ENCODE results near the gene MIGA2. TPM values are rescaled to one million over a fixed set of nuclear protein-coding genes. Genes with fewer than 3 reads are reported as not detected.

The MIGA2 gene
- total RNA-seq, 1 experiment from 2014 or later, result 23.7 TPM

DNA sequence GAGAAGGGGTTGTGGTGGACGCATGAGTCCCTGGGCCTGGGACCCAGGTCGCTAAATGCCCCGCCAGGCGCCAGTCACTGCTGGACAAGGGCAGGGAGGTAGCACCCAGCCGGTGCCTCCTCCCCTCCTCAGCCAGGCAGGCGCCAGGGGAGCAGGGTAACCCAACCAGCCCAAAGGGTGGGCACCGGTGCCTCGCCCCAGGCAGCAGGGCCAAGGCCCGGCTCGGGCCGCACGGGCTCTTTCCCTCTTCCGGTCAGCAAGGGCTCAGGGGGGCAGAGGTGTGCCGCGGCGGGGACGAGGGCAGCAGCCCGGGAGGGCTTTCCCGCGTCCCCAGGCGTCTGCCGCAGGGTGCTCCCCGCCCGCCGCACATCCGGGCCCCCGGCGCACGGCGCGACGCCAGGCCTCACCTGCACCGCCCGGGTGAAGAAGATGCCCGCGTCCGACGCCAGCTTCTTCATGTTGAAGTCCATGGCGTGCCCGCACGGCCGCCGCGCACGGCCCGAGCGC, 8.7 kb upstream of the MIGA2 start:
- BruUV-seq (replicated peaks), result no TSS peak
- no peaks in the 10 kb centered on the region; the same call in 1 of the 2 replicates for H4K20me1 ChIP-seq (ENCODE audit: insufficient read depth)
- H2AFZ ChIP-seq (ENCODE audit: low read depth, low read length, poor library complexity, severe bottlenecking), result no peak overlapping the region
- no peaks in the 10 kb centered on the region for H3K9me3 ChIP-seq (ENCODE audit: control insufficient read depth in 1 of 2, insufficient read depth in 1 of 2, low read depth in 1 of 2, low read length in 2 of 2)
- peaks cover 34% of the 10 kb centered on the region for H3K79me2 ChIP-seq (ENCODE audit: insufficient read depth, low read length)
- ChIA-PET CTCF (interaction anchor here (0.6 to 0.9 kb wide), 8 partner anchors 8 to 997 kb away, joined by 3 to 11 read pairs (median 4); partner anchors contain the start of gene DOLPP1), POLR2A (interaction anchor here (0.5 to 1.0 kb wide), 4 partner anchors 9 to 507 kb away, joined by 3 to 4 read pairs (median 3); partner anchors contain the start of genes DOLPP1 and MIGA2), RAD21 (ENCODE audit: low non-redundant PET in 1 of 2, low total read pairs in 2 of 2, uncharacterized antibody in 2 of 2, unreplicated experiment in 2 of 2) (interaction anchor here in 1 of 2 experiments (1.1 kb wide), 1 partner anchor 35 kb away, joined by 3 read pairs; no protein-coding TSS in a partner anchor)
- H3K27me3 ChIP-seq (ENCODE audit: insufficient read depth, low read length), result no peaks in the 10 kb centered on the region
- no peaks in the 10 kb centered on the region for H3K36me3 ChIP-seq (ENCODE audit: control insufficient read depth in 1 of 2, insufficient read depth in 2 of 2, low read length in 2 of 2)
- DNase-seq (ENCODE audit: low read depth, low spot score) (no peak), ATAC-seq (peak; percentile 69)
- intact Hi-C loops (cut with micrococcal nuclease), result loop anchor here (2.0 kb wide), 1 partner anchor 53 kb away; the partner anchor contains the start of gene DOLPP1
- peaks cover 28 to 48% of the 10 kb centered on the region in 2 experiments; a peak in 3 of 4 replicates for H3K4me1 ChIP-seq (ENCODE audit: control insufficient read depth in 1 of 2, insufficient read depth in 2 of 2, low read length in 2 of 2)
- no peaks in the 10 kb centered on the region for H3K9me2 ChIP-seq (ENCODE audit: insufficient read depth)
- H3K4me3 ChIP-seq (replicated peaks in 1 of 2; ENCODE audit: low read depth in 1 of 2, low read length in 2 of 2), result peak overlapping the region; percentile 89 to 96
- peak overlapping the region; percentile 89 for H3K9ac ChIP-seq (ENCODE audit: low read length)
- peak overlapping the region; percentile 99 for H3K4me2 ChIP-seq (ENCODE audit: low read length)
- peak overlapping the region; percentile 80 for H3K27ac ChIP-seq (ENCODE audit: low read depth, low read length)
- peak; percentile 91; the same call in 1 of the 2 replicates for TF ChIP-seq ZFX (IDR thresholded peaks at IDR 0.05)
- TF ChIP-seq POLR2AphosphoS5 (IDR thresholded peaks at IDR 0.05; ENCODE audit: low read depth, low read length), result no peak

DNA sequence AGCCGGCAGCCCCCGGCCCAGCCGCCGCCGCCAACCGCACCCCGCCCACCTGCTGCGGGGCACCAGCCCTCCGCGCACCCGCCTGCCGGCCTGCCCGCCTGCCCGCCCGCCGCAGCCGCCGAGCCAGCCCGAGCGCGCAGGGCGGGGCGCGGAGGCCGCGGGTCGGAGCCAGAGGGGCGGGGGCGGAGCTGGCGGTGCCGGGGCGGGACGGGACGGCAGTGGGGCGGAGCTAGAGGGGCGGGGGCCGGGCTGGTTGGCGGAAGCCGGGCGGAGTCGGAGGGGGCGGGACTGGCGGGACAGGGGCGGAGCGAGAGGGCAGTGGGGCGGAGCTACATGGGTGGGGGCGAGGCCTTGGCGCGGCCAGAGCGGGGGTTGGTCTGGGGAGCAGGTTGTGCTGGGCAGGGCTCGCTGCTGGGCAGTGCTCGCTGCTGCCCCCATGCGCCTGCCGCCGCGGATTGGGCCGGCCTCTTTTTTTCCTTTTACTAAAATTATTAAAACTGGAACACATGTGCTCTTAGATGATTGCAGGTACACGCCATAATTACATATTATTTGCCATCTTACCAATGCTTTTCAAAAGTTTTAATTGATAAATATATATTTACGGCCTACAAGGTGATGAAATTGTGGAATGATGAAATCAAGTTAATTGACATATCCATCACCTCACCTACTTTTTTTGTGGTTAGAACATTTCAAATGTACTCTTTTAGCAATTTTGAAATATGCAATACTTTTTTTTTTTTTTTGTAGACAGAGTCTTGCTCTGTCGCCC, 8.0 kb upstream of the MIGA2 start, which contains the start of gene SH3GLB2:
Gene SH3GLB2 (minus strand): TSS at position 140 of the 775 bp plus-strand sequence. CDS start 177 bp downstream, outside the sequence.
- Histone ChIP-seq H3K9ac (ENCODE audit: low read length) (peak within 1 kb of the TSS; percentile 89), H3K79me2 (ENCODE audit: insufficient read depth, low read length) (peaks cover 27% of the 10 kb centered on the region), H3K9me2 (ENCODE audit: insufficient read depth) (no peaks in the 10 kb centered on the region), H3K4me3 (replicated peaks in 1 of 2; ENCODE audit: low read depth in 1 of 2, low read length in 2 of 2) (peak within 1 kb of the TSS; percentile 89 to 96), H3K9me3 (ENCODE audit: control insufficient read depth in 1 of 2, insufficient read depth in 1 of 2, low read depth in 1 of 2, low read length in 2 of 2) (no peaks in the 10 kb centered on the region), H4K20me1 (ENCODE audit: insufficient read depth) (no peaks in the 10 kb centered on the region; the same call in 1 of the 2 replicates), H3K4me2 (ENCODE audit: low read length) (peak within 1 kb of the TSS; percentile 99), H3K27ac (ENCODE audit: low read depth, low read length) (peak within 1 kb of the TSS; percentile 80), H3K36me3 (ENCODE audit: control insufficient read depth in 1 of 2, insufficient read depth in 2 of 2, low read length in 2 of 2) (no peaks in the 10 kb centered on the region), H2AFZ (ENCODE audit: low read depth, low read length, poor library complexity, severe bottlenecking) (no peak within 1 kb of the TSS), H3K4me1 (ENCODE audit: control insufficient read depth in 1 of 2, insufficient read depth in 2 of 2, low read length in 2 of 2) (peaks cover 27 to 42% of the 10 kb centered on the region in 2 experiments; a peak in 3 of 4 replicates), H3K27me3 (ENCODE audit: insufficient read depth, low read length) (no peaks in the 10 kb centered on the region)
- TF ChIP-seq CBX3 (IDR thresholded peaks at IDR 0.05; ENCODE audit: low read depth) (no peak), ZFX (IDR thresholded peaks at IDR 0.05) (peak; percentile 38; the same call in 1 of the 2 replicates)
- TF ChIP-seq, protein P1, sequence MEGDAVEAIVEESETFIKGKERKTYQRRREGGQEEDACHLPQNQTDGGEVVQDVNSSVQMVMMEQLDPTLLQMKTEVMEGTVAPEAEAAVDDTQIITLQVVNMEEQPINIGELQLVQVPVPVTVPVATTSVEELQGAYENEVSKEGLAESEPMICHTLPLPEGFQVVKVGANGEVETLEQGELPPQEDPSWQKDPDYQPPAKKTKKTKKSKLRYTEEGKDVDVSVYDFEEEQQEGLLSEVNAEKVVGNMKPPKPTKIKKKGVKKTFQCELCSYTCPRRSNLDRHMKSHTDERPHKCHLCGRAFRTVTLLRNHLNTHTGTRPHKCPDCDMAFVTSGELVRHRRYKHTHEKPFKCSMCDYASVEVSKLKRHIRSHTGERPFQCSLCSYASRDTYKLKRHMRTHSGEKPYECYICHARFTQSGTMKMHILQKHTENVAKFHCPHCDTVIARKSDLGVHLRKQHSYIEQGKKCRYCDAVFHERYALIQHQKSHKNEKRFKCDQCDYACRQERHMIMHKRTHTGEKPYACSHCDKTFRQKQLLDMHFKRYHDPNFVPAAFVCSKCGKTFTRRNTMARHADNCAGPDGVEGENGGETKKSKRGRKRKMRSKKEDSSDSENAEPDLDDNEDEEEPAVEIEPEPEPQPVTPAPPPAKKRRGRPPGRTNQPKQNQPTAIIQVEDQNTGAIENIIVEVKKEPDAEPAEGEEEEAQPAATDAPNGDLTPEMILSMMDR (IDR thresholded peaks at IDR 0.05 in 2 of 3, conservative IDR thresholded peaks at IDR 0.05 in 1 of 3; ENCODE audit: borderline replicate concordance in 1 of 3, insufficient read depth in 1 of 3, low read depth in 2 of 3, low read length in 2 of 3), result peak in 2 of 3 experiments; percentile 70 to 89; a peak in 4 of 6 replicates
- ChIA-PET POLR2A (interaction anchor here (0.5 to 1.0 kb wide), 4 partner anchors 8 to 506 kb away, joined by 3 to 4 read pairs (median 3); partner anchors contain the start of genes DOLPP1 and MIGA2), CTCF (interaction anchor here (0.6 to 0.9 kb wide), 9 partner anchors 9 to 997 kb away, joined by 3 to 11 read pairs (median 4); partner anchors contain the start of gene DOLPP1), RAD21 (ENCODE audit: low non-redundant PET in 1 of 2, low total read pairs in 2 of 2, uncharacterized antibody in 2 of 2, unreplicated experiment in 2 of 2) (interaction anchor here in 1 of 2 experiments (1.1 kb wide), 1 partner anchor 35 kb away, joined by 3 read pairs; no protein-coding TSS in a partner anchor)
- intact Hi-C loops (cut with micrococcal nuclease), result loop anchor here (2.0 kb wide), 1 partner anchor 52 kb away; the partner anchor contains the start of gene DOLPP1
- DNase-seq (ENCODE audit: low read depth, low spot score) (peak; percentile 83), ATAC-seq (peak; percentile 89)
- no TSS peak for BruUV-seq (replicated peaks)
